ENCODE measurements around the gene RRP9.

RRP9 gene

GRCh38 chr3:51957520-51958205 lies 16.0 kb upstream of the RRP9 start:
- no peak for DNase-seq (ENCODE audit: low read depth)
- no peak overlapping the region for H3K4me3 ChIP-seq (ENCODE audit: low read depth, low read length)
- TF ChIP-seq MAX (IDR thresholded peaks at IDR 0.05; ENCODE audit: low read depth, low read length) (no peak), POLR2A (IDR thresholded peaks at IDR 0.05; ENCODE audit: extremely low read depth, insufficient read length) (no peak)

- peak; percentile 37 for TF ChIP-seq CTCF (IDR thresholded peaks at IDR 0.05; ENCODE audit: low read depth, low read length)
- TF ChIP-seq POLR2A (IDR thresholded peaks at IDR 0.05; ENCODE audit: extremely low read depth, insufficient read length), result no peak
- no peak overlapping the region for H3K4me3 ChIP-seq (ENCODE audit: low read depth, low read length)
- peak; percentile 53 for DNase-seq (ENCODE audit: low read depth)
These were observed 14.4 kb upstream of the RRP9 start for GRCh38 chr3:51955893-51956770.

- no peak for DNase-seq (ENCODE audit: low read depth)
- no peak for TF ChIP-seq POLR2A (IDR thresholded peaks at IDR 0.05; ENCODE audit: extremely low read depth, insufficient read length)
- no peak for TF ChIP-seq MYC (IDR thresholded peaks at IDR 0.05; ENCODE audit: low read depth, low read length)
- no peak for TF ChIP-seq CTCF (IDR thresholded peaks at IDR 0.05; ENCODE audit: low read depth, low read length)
- no peak for TF ChIP-seq MAX (IDR thresholded peaks at IDR 0.05; ENCODE audit: low read depth, low read length)
- no peak within 1 kb of the TSS for H3K4me3 ChIP-seq (ENCODE audit: low read depth, low read length)
These were observed 13.6 kb upstream of the RRP9 start, which contains the start of gene GPR62 for GRCh38 chr3:51955175-51955892. GPR62 (plus strand) TSS chr3:51955381; CDS start chr3:51955653, 272 bp downstream.

GRCh38 chr3:51954713-51955112 lies 13.0 kb upstream of the RRP9 start:
- TF ChIP-seq MYC (IDR thresholded peaks at IDR 0.05; ENCODE audit: low read depth, low read length) (no peak), MAX (IDR thresholded peaks at IDR 0.05; ENCODE audit: low read depth, low read length) (no peak), POLR2A (IDR thresholded peaks at IDR 0.05; ENCODE audit: extremely low read depth, insufficient read length) (no peak), CTCF (IDR thresholded peaks at IDR 0.05; ENCODE audit: low read depth, low read length) (no peak)
- DNase-seq (ENCODE audit: low read depth), result no peak
- H3K4me3 ChIP-seq (ENCODE audit: low read depth, low read length), result no peak overlapping the region

- DNase-seq (ENCODE audit: low read depth), result peak; percentile 69
- H3K4me3 ChIP-seq (ENCODE audit: low read depth, low read length), result no peak overlapping the region
- TF ChIP-seq MAX (IDR thresholded peaks at IDR 0.05; ENCODE audit: low read depth, low read length) (no peak), POLR2A (IDR thresholded peaks at IDR 0.05; ENCODE audit: extremely low read depth, insufficient read length) (no peak), MYC (IDR thresholded peaks at IDR 0.05; ENCODE audit: low read depth, low read length) (no peak), CTCF (IDR thresholded peaks at IDR 0.05; ENCODE audit: low read depth, low read length) (no peak)
These were observed 12.4 kb upstream of the RRP9 start for GRCh38 chr3:51954105-51954504.

- peak; percentile 88 for DNase-seq (ENCODE audit: low read depth)
- TF ChIP-seq MAX (IDR thresholded peaks at IDR 0.05; ENCODE audit: low read depth, low read length) (no peak), CTCF (IDR thresholded peaks at IDR 0.05; ENCODE audit: low read depth, low read length) (no peak), MYC (IDR thresholded peaks at IDR 0.05; ENCODE audit: low read depth, low read length) (no peak), POLR2A (IDR thresholded peaks at IDR 0.05; ENCODE audit: extremely low read depth, insufficient read length) (no peak)
- H3K4me3 ChIP-seq (ENCODE audit: low read depth, low read length), result no peak overlapping the region
These were observed 11.7 kb upstream of the RRP9 start for GRCh38 chr3:51953445-51953844.
